ENCODE results near the gene FOXO6.

FOXO6 gene

DNA sequence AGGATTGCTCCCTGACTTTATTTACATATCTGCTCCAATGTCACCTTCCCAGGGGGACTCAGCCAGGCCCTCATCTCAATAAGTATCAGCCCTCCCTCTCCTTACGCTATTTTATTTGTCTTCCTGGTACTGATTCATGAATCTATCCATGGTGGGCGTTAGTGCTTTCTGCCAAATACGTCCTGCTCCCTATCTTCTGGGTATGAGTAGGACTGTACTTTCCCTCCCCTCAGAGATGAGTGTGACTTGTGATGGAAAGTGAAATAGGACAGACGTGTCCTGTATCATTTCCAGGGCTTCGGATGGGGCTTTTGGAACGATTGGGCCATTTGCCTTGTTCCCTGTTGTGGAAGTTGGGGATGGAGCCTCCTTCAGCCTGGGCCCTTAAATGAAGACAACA lies 47.5 kb downstream of the FOXO6 start:
- DNase-seq (ENCODE audit: low read depth, low spot score), result no peak
- no peak overlapping the region for H3K4me3 ChIP-seq (ENCODE audit: low read depth, low read length)
- TF ChIP-seq, protein P1, sequence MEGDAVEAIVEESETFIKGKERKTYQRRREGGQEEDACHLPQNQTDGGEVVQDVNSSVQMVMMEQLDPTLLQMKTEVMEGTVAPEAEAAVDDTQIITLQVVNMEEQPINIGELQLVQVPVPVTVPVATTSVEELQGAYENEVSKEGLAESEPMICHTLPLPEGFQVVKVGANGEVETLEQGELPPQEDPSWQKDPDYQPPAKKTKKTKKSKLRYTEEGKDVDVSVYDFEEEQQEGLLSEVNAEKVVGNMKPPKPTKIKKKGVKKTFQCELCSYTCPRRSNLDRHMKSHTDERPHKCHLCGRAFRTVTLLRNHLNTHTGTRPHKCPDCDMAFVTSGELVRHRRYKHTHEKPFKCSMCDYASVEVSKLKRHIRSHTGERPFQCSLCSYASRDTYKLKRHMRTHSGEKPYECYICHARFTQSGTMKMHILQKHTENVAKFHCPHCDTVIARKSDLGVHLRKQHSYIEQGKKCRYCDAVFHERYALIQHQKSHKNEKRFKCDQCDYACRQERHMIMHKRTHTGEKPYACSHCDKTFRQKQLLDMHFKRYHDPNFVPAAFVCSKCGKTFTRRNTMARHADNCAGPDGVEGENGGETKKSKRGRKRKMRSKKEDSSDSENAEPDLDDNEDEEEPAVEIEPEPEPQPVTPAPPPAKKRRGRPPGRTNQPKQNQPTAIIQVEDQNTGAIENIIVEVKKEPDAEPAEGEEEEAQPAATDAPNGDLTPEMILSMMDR (IDR thresholded peaks at IDR 0.05; ENCODE audit: insufficient read depth, low read length, missing control alignments), result no peak
- ChIA-PET POLR2A (no interaction called here), CTCF (interaction anchor here (0.7 to 16.2 kb wide), 3 partner anchors 9 to 128 kb away, joined by 4 to 365 read pairs (median 18); no protein-coding TSS in a partner anchor)

DNA sequence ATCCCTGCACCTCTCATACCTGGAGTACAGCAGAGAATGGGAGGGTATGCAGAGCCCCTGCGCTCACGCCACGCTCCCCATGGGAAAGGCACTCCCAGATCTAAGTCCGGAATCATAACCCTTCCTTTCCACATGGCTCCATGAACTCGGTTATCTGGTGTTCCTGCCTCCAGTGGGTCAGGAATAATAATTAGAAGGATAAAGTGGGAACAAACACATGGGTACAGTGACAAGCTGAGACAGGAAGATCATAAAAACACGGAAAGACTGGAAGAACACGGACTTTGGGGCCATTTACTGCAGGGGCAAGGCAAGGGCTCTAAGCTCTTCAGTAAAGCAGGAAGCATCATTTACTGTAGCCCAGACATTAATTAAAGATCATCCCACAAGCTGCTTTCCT lies 48.6 kb downstream of the FOXO6 start:
- TF ChIP-seq, protein P1 (IDR thresholded peaks at IDR 0.05; ENCODE audit: insufficient read depth, low read length, missing control alignments), result no peak
- H3K4me3 ChIP-seq (ENCODE audit: low read depth, low read length), result no peak overlapping the region
- POLR2A ChIA-PET, result no interaction called here
- DNase-seq (ENCODE audit: low read depth, low spot score), result no peak
- CTCF ChIA-PET, result interaction anchor here (1.0 to 16.2 kb wide), 2 partner anchors 9 to 129 kb away, joined by 3 to 365 read pairs; no protein-coding TSS in a partner anchor

DNA sequence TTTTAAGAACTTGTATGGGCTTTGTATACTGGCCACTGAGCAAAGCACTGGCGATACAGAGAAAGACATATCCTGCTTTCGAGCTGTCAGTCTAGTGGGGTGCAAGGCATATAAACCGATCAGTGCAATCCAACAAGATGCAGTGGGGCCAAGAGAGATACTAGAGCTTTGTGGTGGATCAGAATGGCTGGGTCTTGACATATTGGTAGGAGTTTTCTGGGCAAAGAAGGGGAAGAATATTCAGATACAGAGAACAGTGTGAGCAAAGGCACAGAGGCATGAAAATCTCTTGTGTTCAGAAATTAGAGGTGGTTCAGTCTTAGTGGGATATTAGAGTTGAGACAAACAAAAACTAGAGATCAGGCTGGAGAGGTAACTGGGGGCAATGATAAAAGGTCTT lies 49.2 kb downstream of the FOXO6 start:
- ChIA-PET CTCF (interaction anchor here (1.0 to 16.2 kb wide), 2 partner anchors 9 to 130 kb away, joined by 3 to 365 read pairs; no protein-coding TSS in a partner anchor), POLR2A (no interaction called here)
- H3K4me3 ChIP-seq (ENCODE audit: low read depth, low read length), result no peak overlapping the region
- TF ChIP-seq, protein P1 (IDR thresholded peaks at IDR 0.05; ENCODE audit: insufficient read depth, low read length, missing control alignments), result no peak
- no peak for DNase-seq (ENCODE audit: low read depth, low spot score)

DNA sequence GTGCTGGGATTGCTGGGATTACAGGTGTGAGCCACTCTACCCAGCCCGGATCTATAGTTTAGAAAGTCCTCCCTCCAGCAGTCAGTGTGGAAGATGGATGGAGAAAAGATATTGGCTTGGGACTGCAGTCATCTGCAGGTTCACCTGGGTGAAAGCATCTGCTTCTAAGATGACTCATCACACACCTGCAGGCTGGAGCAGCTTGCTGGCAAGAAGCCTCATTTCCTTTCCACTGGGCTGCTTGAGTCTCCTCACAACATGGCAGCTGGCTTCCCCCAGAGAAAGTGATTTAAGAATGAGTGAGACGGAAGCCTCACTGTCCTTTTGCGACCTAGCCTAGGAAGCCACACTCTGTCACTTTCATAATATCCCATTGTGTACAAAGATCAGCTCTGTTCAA lies 50.0 kb downstream of the FOXO6 start:
- TF ChIP-seq, protein P1 (IDR thresholded peaks at IDR 0.05; ENCODE audit: insufficient read depth, low read length, missing control alignments), result no peak
- DNase-seq (ENCODE audit: low read depth, low spot score), result no peak
- ChIA-PET POLR2A (no interaction called here), CTCF (interaction anchor here (1.3 to 16.2 kb wide), 3 partner anchors 12 to 142 kb away, joined by 5 to 365 read pairs (median 8); no protein-coding TSS in a partner anchor)
- H3K4me3 ChIP-seq (ENCODE audit: low read depth, low read length), result no peak overlapping the region

DNA sequence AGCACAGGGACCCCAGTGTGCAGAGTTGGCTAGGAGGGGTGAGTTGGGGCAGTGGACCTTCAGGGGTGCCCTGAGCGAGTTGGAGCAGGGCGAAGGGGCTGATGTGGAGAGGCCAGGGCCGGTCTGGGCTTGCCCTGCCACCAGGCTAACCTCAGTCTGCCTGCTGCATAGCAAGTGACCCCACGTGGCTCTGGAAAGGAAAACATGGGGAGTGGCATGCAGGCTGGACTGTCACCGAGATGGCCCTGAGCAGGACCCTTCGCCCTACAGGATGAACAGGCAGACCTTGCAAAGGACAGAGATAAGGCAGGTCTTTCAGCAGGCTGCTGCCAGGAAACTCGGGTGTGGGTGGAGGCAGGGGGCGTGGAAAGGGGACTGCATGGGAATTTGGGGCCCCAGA lies 51.5 kb downstream of the FOXO6 start:
- DNase-seq (ENCODE audit: low read depth, low spot score), result no peak
- no peak overlapping the region for H3K4me3 ChIP-seq (ENCODE audit: low read depth, low read length)
- CTCF ChIA-PET, result interaction anchor here (2.6 to 16.2 kb wide), 2 partner anchors 132 to 143 kb away, joined by 8 to 365 read pairs; no protein-coding TSS in a partner anchor
- POLR2A ChIA-PET, result no interaction called here
- TF ChIP-seq, protein P1 (IDR thresholded peaks at IDR 0.05; ENCODE audit: insufficient read depth, low read length, missing control alignments), result no peak

DNA sequence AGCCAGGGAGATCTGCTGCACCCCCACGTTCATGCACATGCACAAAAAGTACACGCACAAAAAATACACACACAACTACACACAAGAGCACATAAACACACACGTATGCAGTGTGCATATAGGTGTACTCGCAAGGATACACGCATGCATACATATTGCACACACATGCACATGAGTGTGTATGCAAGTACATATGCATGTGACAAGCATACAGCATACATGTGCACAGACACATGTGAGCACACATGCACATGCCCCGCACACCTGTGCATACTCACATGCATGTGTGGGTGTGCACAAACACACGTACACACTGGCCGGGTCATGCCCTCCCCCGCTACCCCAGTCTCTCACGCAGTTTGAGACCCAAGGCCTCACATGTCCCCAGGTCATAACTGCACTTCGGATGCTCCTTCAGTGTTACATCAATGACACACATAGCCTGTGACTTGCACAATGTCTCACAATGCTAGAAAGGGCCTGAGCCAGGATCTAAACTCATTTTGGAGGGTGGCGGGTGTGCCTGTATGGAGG lies 52.6 kb downstream of the FOXO6 start:
- ChIA-PET CTCF (interaction anchor here (1.0 to 16.2 kb wide), 4 partner anchors 18 to 151 kb away, joined by 3 to 365 read pairs (median 144); no protein-coding TSS in a partner anchor), POLR2A (no interaction called here)

More for the DNA sequence above, 52.6 kb downstream of the FOXO6 start:
- DNase-seq (ENCODE audit: low read depth, low spot score), result no peak
- TF ChIP-seq, protein P1 (IDR thresholded peaks at IDR 0.05; ENCODE audit: insufficient read depth, low read length, missing control alignments), result no peak
- no peak overlapping the region for H3K4me3 ChIP-seq (ENCODE audit: low read depth, low read length)

All from AG04449 (cell line).